ENCODE data around the gene CFAP65.

Gene CFAP65

GRCh38 chr2:219081096-219081495 lies 39.8 kb upstream of the CFAP65 start:
- H3K27ac ChIP-seq (ENCODE audit: low read depth, low read length): no peak overlapping the region
- H3K36me3 ChIP-seq (ENCODE audit: insufficient read depth, low read length): peaks cover 9% of the 10 kb centered on the region
- no peak overlapping the region for H3K9ac ChIP-seq (ENCODE audit: low read depth, low read length)
- peaks cover 3% of the 10 kb centered on the region; the same call in 1 of the 2 replicates for H3K27me3 ChIP-seq (ENCODE audit: insufficient read depth, low read length)
- H3K4me1 ChIP-seq (ENCODE audit: insufficient read depth, low read length): peaks cover 3% of the 10 kb centered on the region; the same call in 1 of the 2 replicates
- no peak overlapping the region for H3K4me3 ChIP-seq (ENCODE audit: low read length)
- 76% methylated on average over 7 of the region's 7 CpGs for WGBS
- H3K9me3 ChIP-seq (ENCODE audit: insufficient read depth, low read depth, low read length): no peaks in the 10 kb centered on the region

GRCh38 chr2:219079417-219079816 lies 38.1 kb upstream of the CFAP65 start:
- Histone ChIP-seq H3K9me3 (ENCODE audit: insufficient read depth, low read depth, low read length) (no peaks in the 10 kb centered on the region), H3K4me3 (ENCODE audit: low read length) (no peak overlapping the region), H3K9ac (ENCODE audit: low read depth, low read length) (no peak overlapping the region), H3K27me3 (ENCODE audit: insufficient read depth, low read length) (peaks cover 3% of the 10 kb centered on the region; the same call in 1 of the 2 replicates), H3K36me3 (ENCODE audit: insufficient read depth, low read length) (peaks cover 9% of the 10 kb centered on the region), H3K4me1 (ENCODE audit: insufficient read depth, low read length) (peaks cover 3% of the 10 kb centered on the region; the same call in 1 of the 2 replicates), H3K27ac (ENCODE audit: low read depth, low read length) (no peak overlapping the region)
- 88% methylated on average over 2 of the region's 2 CpGs for WGBS

GRCh38 chr2:219078951-219079350 lies 37.6 kb upstream of the CFAP65 start:
- Histone ChIP-seq H3K36me3 (ENCODE audit: insufficient read depth, low read length) (peaks cover 9% of the 10 kb centered on the region), H3K4me3 (ENCODE audit: low read length) (no peak overlapping the region), H3K27me3 (ENCODE audit: insufficient read depth, low read length) (peaks cover 3% of the 10 kb centered on the region; the same call in 1 of the 2 replicates), H3K4me1 (ENCODE audit: insufficient read depth, low read length) (peaks cover 3% of the 10 kb centered on the region), H3K27ac (ENCODE audit: low read depth, low read length) (no peak overlapping the region), H3K9me3 (ENCODE audit: insufficient read depth, low read depth, low read length) (no peaks in the 10 kb centered on the region), H3K9ac (ENCODE audit: low read depth, low read length) (no peak overlapping the region)
- 95% methylated on average over 4 of the region's 4 CpGs for WGBS

GRCh38 chr2:219078126-219078525 lies 36.8 kb upstream of the CFAP65 start:
- Histone ChIP-seq H3K27ac (ENCODE audit: low read depth, low read length) (no peak overlapping the region), H3K4me1 (ENCODE audit: insufficient read depth, low read length) (peaks cover 3% of the 10 kb centered on the region), H3K27me3 (ENCODE audit: insufficient read depth, low read length) (peaks cover 3% of the 10 kb centered on the region; the same call in 1 of the 2 replicates), H3K9me3 (ENCODE audit: insufficient read depth, low read depth, low read length) (no peaks in the 10 kb centered on the region), H3K36me3 (ENCODE audit: insufficient read depth, low read length) (peaks cover 9% of the 10 kb centered on the region), H3K4me3 (ENCODE audit: low read length) (no peak overlapping the region), H3K9ac (ENCODE audit: low read depth, low read length) (no peak overlapping the region)
- 86% methylated on average over 3 of the region's 3 CpGs for WGBS

- 96% methylated on average over 3 of the region's 3 CpGs for WGBS
- H3K27me3 ChIP-seq (ENCODE audit: insufficient read depth, low read length): no peaks in the 10 kb centered on the region
- peaks cover 9% of the 10 kb centered on the region for H3K36me3 ChIP-seq (ENCODE audit: insufficient read depth, low read length)
Observed at GRCh38 chr2:219076253-219076652, 34.9 kb upstream of the CFAP65 start.

GRCh38 chr2:219073413-219074129 lies 32.3 kb upstream of the CFAP65 start:
- H3K36me3 ChIP-seq (ENCODE audit: insufficient read depth, low read length): peaks cover 9% of the 10 kb centered on the region
- H3K4me1 ChIP-seq (ENCODE audit: insufficient read depth, low read length): no peaks in the 10 kb centered on the region; the same call in 1 of the 2 replicates
- peak overlapping the region; percentile 42; the same call in 1 of the 2 replicates for H3K27ac ChIP-seq (ENCODE audit: low read depth, low read length)
- no peaks in the 10 kb centered on the region for H3K9me3 ChIP-seq (ENCODE audit: insufficient read depth, low read depth, low read length)
- no peaks in the 10 kb centered on the region for H3K27me3 ChIP-seq (ENCODE audit: insufficient read depth, low read length)
- 40% methylated on average over 13 of the region's 14 CpGs for WGBS
- no peak overlapping the region for H3K4me3 ChIP-seq (ENCODE audit: low read length)
- no peak overlapping the region for H3K9ac ChIP-seq (ENCODE audit: low read depth, low read length)

More at GRCh38 chr2:219076253-219076652, 34.9 kb upstream of the CFAP65 start:
- H3K27ac ChIP-seq (ENCODE audit: low read depth, low read length): no peak overlapping the region
- H3K9me3 ChIP-seq (ENCODE audit: insufficient read depth, low read depth, low read length): no peaks in the 10 kb centered on the region
- H3K4me3 ChIP-seq (ENCODE audit: low read length): no peak overlapping the region
- no peak overlapping the region for H3K9ac ChIP-seq (ENCODE audit: low read depth, low read length)
- H3K4me1 ChIP-seq (ENCODE audit: insufficient read depth, low read length): peaks cover 1% of the 10 kb centered on the region

- peaks cover 9% of the 10 kb centered on the region for H3K36me3 ChIP-seq (ENCODE audit: insufficient read depth, low read length)
- no peak overlapping the region for H3K4me3 ChIP-seq (ENCODE audit: low read length)
- no peak overlapping the region for H3K9ac ChIP-seq (ENCODE audit: low read depth, low read length)
- no peaks in the 10 kb centered on the region; the same call in 1 of the 2 replicates for H3K4me1 ChIP-seq (ENCODE audit: insufficient read depth, low read length)
- no peaks in the 10 kb centered on the region for H3K27me3 ChIP-seq (ENCODE audit: insufficient read depth, low read length)
- 94% methylated on average over 9 of the region's 9 CpGs for WGBS
- no peak overlapping the region for H3K27ac ChIP-seq (ENCODE audit: low read depth, low read length)
- H3K9me3 ChIP-seq (ENCODE audit: insufficient read depth, low read depth, low read length): no peaks in the 10 kb centered on the region
Observed at GRCh38 chr2:219072741-219073250, 31.5 kb upstream of the CFAP65 start.

GRCh38 chr2:219071131-219071816 lies 30.0 kb upstream of the CFAP65 start:
- Histone ChIP-seq H3K9me3 (ENCODE audit: insufficient read depth, low read depth, low read length) (no peaks in the 10 kb centered on the region), H3K4me3 (ENCODE audit: low read length) (no peak overlapping the region), H3K4me1 (ENCODE audit: insufficient read depth, low read length) (no peaks in the 10 kb centered on the region; the same call in 1 of the 2 replicates), H3K27me3 (ENCODE audit: insufficient read depth, low read length) (no peaks in the 10 kb centered on the region), H3K27ac (ENCODE audit: low read depth, low read length) (no peak overlapping the region), H3K9ac (ENCODE audit: low read depth, low read length) (no peak overlapping the region), H3K36me3 (ENCODE audit: insufficient read depth, low read length) (no peaks in the 10 kb centered on the region; the same call in 1 of the 2 replicates)
- WGBS: 88% methylated on average over 6 of the region's 6 CpGs

GRCh38 chr2:219065484-219065883 lies 24.2 kb upstream of the CFAP65 start:
- Histone ChIP-seq H3K36me3 (ENCODE audit: insufficient read depth, low read length) (no peaks in the 10 kb centered on the region), H3K9ac (ENCODE audit: low read depth, low read length) (no peak overlapping the region), H3K27me3 (ENCODE audit: insufficient read depth, low read length) (peaks cover 53% of the 10 kb centered on the region), H3K4me1 (ENCODE audit: insufficient read depth, low read length) (peaks cover 10% of the 10 kb centered on the region), H3K4me3 (ENCODE audit: low read length) (no peak overlapping the region), H3K27ac (ENCODE audit: low read depth, low read length) (no peak overlapping the region), H3K9me3 (ENCODE audit: insufficient read depth, low read depth, low read length) (no peaks in the 10 kb centered on the region)
- 94% methylated on average over 1 of the region's 1 CpG for WGBS

GRCh38 chr2:219062081-219062480 lies 20.8 kb upstream of the CFAP65 start:
- Histone ChIP-seq H3K4me1 (ENCODE audit: insufficient read depth, low read length) (peaks cover 14% of the 10 kb centered on the region), H3K27me3 (ENCODE audit: insufficient read depth, low read length) (peaks cover 87% of the 10 kb centered on the region)

More at GRCh38 chr2:219062081-219062480, 20.8 kb upstream of the CFAP65 start:
- Histone ChIP-seq H3K27ac (ENCODE audit: low read depth, low read length) (no peak overlapping the region), H3K9me3 (ENCODE audit: insufficient read depth, low read depth, low read length) (no peaks in the 10 kb centered on the region), H3K36me3 (ENCODE audit: insufficient read depth, low read length) (no peaks in the 10 kb centered on the region), H3K4me3 (ENCODE audit: low read length) (no peak overlapping the region), H3K9ac (ENCODE audit: low read depth, low read length) (no peak overlapping the region)
- WGBS: 77% methylated on average over 6 of the region's 6 CpGs
